Heart left ventricle (tissue), 13 donors: ENCODE measurements around the gene TLK1.

Experiments used
- POLR2A ChIP-seq, 2 donors: fragments of 450-650 bp; IDR thresholded peaks; one replicate each; pipeline ENCODE4 v1.6.1; 2017; ENCODE audit warnings: antibody characterized with exemption in 2 of 2, mild to moderate bottlenecking in 2 of 2, moderate library complexity in 2 of 2
- TF ChIP-seq, protein P1 (sequence below), 12 donors: fragments of 200-600 bp; sonication (generic) in 4 of 12; IDR thresholded peaks; one replicate each; pipeline versions ENCODE4 v1.5.0 to v1.8.0; 2018 to 2022; ENCODE audit warnings: antibody characterized with exemption in 12 of 12, mild to moderate bottlenecking in 5 of 12
- donor health status: ischemic (EF 13 %, LVEDD 7.1; RV severe dilation, severe dysfunction).
- donor health status: DM: no; HTN: yes; CAD: no.
- donor health status: DM: no; HTN: no; CAD: no.
- donor health status: ischemic (EF 25% LVEDD 6.9; RV normal size, moderate dysfunction).
- donor health status: ischemic (EF 25% LVEDD 5.7; RV mildly dilated, moderate dysfunction).
- donor health status: ischemic (EF 35%, LVEDD 5.7; RV mildly dilated, moderate dysfunction).
- donor health status: nonischemic (EF 11% LVEDD 7.7; RV severe dilation, severe dysfunction).
- donor health status: DM: yes; HTN: yes; CAD: no.
- donor health status: PGD.
- donor health status: ischemic (EF 29% LVEDD 5.4; RV normal size, mild dysfunction).
- donor health status: nonischemic (EF 23%, LVEDD 6.1; RV moderate dilation, normal function).

- TF ChIP-seq, protein P1, sequence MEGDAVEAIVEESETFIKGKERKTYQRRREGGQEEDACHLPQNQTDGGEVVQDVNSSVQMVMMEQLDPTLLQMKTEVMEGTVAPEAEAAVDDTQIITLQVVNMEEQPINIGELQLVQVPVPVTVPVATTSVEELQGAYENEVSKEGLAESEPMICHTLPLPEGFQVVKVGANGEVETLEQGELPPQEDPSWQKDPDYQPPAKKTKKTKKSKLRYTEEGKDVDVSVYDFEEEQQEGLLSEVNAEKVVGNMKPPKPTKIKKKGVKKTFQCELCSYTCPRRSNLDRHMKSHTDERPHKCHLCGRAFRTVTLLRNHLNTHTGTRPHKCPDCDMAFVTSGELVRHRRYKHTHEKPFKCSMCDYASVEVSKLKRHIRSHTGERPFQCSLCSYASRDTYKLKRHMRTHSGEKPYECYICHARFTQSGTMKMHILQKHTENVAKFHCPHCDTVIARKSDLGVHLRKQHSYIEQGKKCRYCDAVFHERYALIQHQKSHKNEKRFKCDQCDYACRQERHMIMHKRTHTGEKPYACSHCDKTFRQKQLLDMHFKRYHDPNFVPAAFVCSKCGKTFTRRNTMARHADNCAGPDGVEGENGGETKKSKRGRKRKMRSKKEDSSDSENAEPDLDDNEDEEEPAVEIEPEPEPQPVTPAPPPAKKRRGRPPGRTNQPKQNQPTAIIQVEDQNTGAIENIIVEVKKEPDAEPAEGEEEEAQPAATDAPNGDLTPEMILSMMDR (IDR thresholded peaks at IDR 0.05): no peak
- no peak for TF ChIP-seq POLR2A (IDR thresholded peaks at IDR 0.05)
These were observed 152.0 kb downstream of the TLK1 start for GRCh38 chr2:171008550-171009205.
